ENCODE results near the gene ARHGEF16. TPM values are rescaled to one million over a fixed set of nuclear protein-coding genes. Genes with fewer than 3 reads are reported as not detected.

The ARHGEF16 gene
- total RNA-seq, 1 donor from 2014 or later, result 4.1 TPM

- no peak overlapping the region for H3K9ac ChIP-seq (ENCODE audit: low read length)
- peaks cover 3% of the 10 kb centered on the region for H3K36me3 Mint-ChIP-seq (ENCODE audit: low read depth, unreplicated experiment)
- no peaks in the 10 kb centered on the region for H3K27me3 ChIP-seq (ENCODE audit: insufficient read depth, low read length)
- no peaks in the 10 kb centered on the region for H3K9me3 ChIP-seq (ENCODE audit: insufficient read depth, low read depth, low read length)
- H2AFZ ChIP-seq (ENCODE audit: low read depth, low read length), result no peak overlapping the region
- no peak overlapping the region for H3K4me3 Mint-ChIP-seq (ENCODE audit: unreplicated experiment)
- no peak overlapping the region for H3K27ac ChIP-seq (ENCODE audit: low read depth, low read length)
- no peaks in the 10 kb centered on the region for H3K36me3 ChIP-seq (ENCODE audit: insufficient read depth, low read length)
- H4K20me1 ChIP-seq (ENCODE audit: insufficient read depth, low read length), result peaks cover 19% of the 10 kb centered on the region
- H3K4me1 Mint-ChIP-seq (ENCODE audit: low read depth, unreplicated experiment), result no peaks in the 10 kb centered on the region
- H3K4me1 ChIP-seq (ENCODE audit: insufficient read depth, low read length), result peaks cover 10% of the 10 kb centered on the region
- no peak for TF ChIP-seq EZH2 (IDR thresholded peaks at IDR 0.05; ENCODE audit: insufficient read depth, low read length)
- TF ChIP-seq, protein P1, sequence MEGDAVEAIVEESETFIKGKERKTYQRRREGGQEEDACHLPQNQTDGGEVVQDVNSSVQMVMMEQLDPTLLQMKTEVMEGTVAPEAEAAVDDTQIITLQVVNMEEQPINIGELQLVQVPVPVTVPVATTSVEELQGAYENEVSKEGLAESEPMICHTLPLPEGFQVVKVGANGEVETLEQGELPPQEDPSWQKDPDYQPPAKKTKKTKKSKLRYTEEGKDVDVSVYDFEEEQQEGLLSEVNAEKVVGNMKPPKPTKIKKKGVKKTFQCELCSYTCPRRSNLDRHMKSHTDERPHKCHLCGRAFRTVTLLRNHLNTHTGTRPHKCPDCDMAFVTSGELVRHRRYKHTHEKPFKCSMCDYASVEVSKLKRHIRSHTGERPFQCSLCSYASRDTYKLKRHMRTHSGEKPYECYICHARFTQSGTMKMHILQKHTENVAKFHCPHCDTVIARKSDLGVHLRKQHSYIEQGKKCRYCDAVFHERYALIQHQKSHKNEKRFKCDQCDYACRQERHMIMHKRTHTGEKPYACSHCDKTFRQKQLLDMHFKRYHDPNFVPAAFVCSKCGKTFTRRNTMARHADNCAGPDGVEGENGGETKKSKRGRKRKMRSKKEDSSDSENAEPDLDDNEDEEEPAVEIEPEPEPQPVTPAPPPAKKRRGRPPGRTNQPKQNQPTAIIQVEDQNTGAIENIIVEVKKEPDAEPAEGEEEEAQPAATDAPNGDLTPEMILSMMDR (IDR thresholded peaks at IDR 0.05; ENCODE audit: insufficient read depth, low read depth, low read length), result no peak
- FAIRE-seq (no peak), DNase-seq (ENCODE audit: low read depth) (no peak)
- H3K4me3 ChIP-seq (ENCODE audit: insufficient read depth, low read depth, low read length), result no peak overlapping the region
- H3K4me2 ChIP-seq (ENCODE audit: low read length), result no peak overlapping the region
- H3K27me3 Mint-ChIP-seq (ENCODE audit: low read depth, unreplicated experiment), result peaks cover 3% of the 10 kb centered on the region
- H3K79me2 ChIP-seq (ENCODE audit: insufficient read depth, low read length), result no peaks in the 10 kb centered on the region
- H3K27ac Mint-ChIP-seq (ENCODE audit: unreplicated experiment), result no peak overlapping the region
- H3K9me3 Mint-ChIP-seq (ENCODE audit: unreplicated experiment), result peaks cover 3% of the 10 kb centered on the region
These were observed 62.6 kb downstream of the ARHGEF16 start for GRCh38 chr1:3516911-3517675.

DNA sequence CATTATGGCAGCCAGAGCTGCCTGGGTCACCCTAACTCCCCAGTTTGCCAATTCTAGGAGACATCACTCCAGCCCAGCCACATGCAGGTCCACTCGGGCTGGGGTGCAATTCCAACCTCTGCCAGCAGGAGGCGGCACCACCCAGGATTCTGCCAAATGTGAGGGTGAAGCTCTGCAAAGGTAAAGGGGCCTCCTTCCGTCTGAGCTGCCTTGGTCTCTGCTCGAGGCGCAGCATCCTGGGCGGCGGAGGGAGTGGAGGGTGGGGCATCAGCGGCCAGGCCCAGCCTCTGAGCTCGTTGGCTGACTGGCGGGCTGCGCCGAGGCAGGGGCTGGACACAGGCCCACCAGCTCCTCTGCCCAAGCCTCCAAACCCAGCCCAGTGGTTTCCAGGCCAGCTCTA is 63.8 kb downstream of the ARHGEF16 start:
- no peaks in the 10 kb centered on the region for H3K36me3 Mint-ChIP-seq (ENCODE audit: low read depth, unreplicated experiment)
- no peaks in the 10 kb centered on the region for H3K9me3 ChIP-seq (ENCODE audit: insufficient read depth, low read depth, low read length)
- H3K4me3 ChIP-seq (ENCODE audit: insufficient read depth, low read depth, low read length), result no peak overlapping the region
- H3K4me1 Mint-ChIP-seq (ENCODE audit: low read depth, unreplicated experiment), result no peaks in the 10 kb centered on the region
- TF ChIP-seq, protein P1 (IDR thresholded peaks at IDR 0.05; ENCODE audit: insufficient read depth, low read depth, low read length), result peak; percentile 39
- no peak for TF ChIP-seq EZH2 (IDR thresholded peaks at IDR 0.05; ENCODE audit: insufficient read depth, low read length)
- no peak for FAIRE-seq
- DNase-seq (ENCODE audit: low read depth), result no peak
- H2AFZ ChIP-seq (ENCODE audit: low read depth, low read length), result no peak overlapping the region
- H3K9me3 Mint-ChIP-seq (ENCODE audit: unreplicated experiment), result no peaks in the 10 kb centered on the region
- no peak overlapping the region for H3K27ac Mint-ChIP-seq (ENCODE audit: unreplicated experiment)
- H3K27me3 Mint-ChIP-seq (ENCODE audit: low read depth, unreplicated experiment), result peaks cover 6% of the 10 kb centered on the region
- H3K9ac ChIP-seq (ENCODE audit: low read length), result no peak overlapping the region
- H3K4me3 Mint-ChIP-seq (ENCODE audit: unreplicated experiment), result no peak overlapping the region
- no peaks in the 10 kb centered on the region for H3K79me2 ChIP-seq (ENCODE audit: insufficient read depth, low read length)
- no peaks in the 10 kb centered on the region for H3K36me3 ChIP-seq (ENCODE audit: insufficient read depth, low read length)
- H4K20me1 ChIP-seq (ENCODE audit: insufficient read depth, low read length), result peaks cover 19% of the 10 kb centered on the region
- no peak overlapping the region for H3K4me2 ChIP-seq (ENCODE audit: low read length)
- no peaks in the 10 kb centered on the region for H3K27me3 ChIP-seq (ENCODE audit: insufficient read depth, low read length)
- H3K4me1 ChIP-seq (ENCODE audit: insufficient read depth, low read length), result peaks cover 10% of the 10 kb centered on the region
- no peak overlapping the region for H3K27ac ChIP-seq (ENCODE audit: low read depth, low read length)

- DNase-seq (ENCODE audit: low read depth) (no peak), FAIRE-seq (no peak)
- Mint-ChIP-seq H3K4me3 (ENCODE audit: unreplicated experiment) (no peak overlapping the region), H3K36me3 (ENCODE audit: low read depth, unreplicated experiment) (no peaks in the 10 kb centered on the region), H3K4me1 (ENCODE audit: low read depth, unreplicated experiment) (no peaks in the 10 kb centered on the region), H3K9me3 (ENCODE audit: unreplicated experiment) (no peaks in the 10 kb centered on the region), H3K27me3 (ENCODE audit: low read depth, unreplicated experiment) (peaks cover 7% of the 10 kb centered on the region), H3K27ac (ENCODE audit: unreplicated experiment) (no peak overlapping the region)
- Histone ChIP-seq H3K79me2 (ENCODE audit: insufficient read depth, low read length) (no peaks in the 10 kb centered on the region), H3K4me2 (ENCODE audit: low read length) (no peak overlapping the region), H3K9me3 (ENCODE audit: insufficient read depth, low read depth, low read length) (no peaks in the 10 kb centered on the region), H3K27me3 (ENCODE audit: insufficient read depth, low read length) (peaks cover 3% of the 10 kb centered on the region), H3K4me1 (ENCODE audit: insufficient read depth, low read length) (peaks cover 10% of the 10 kb centered on the region), H3K9ac (ENCODE audit: low read length) (no peak overlapping the region), H3K27ac (ENCODE audit: low read depth, low read length) (no peak overlapping the region), H3K36me3 (ENCODE audit: insufficient read depth, low read length) (no peaks in the 10 kb centered on the region), H3K4me3 (ENCODE audit: insufficient read depth, low read depth, low read length) (no peak overlapping the region), H4K20me1 (ENCODE audit: insufficient read depth, low read length) (peaks cover 21% of the 10 kb centered on the region), H2AFZ (ENCODE audit: low read depth, low read length) (no peak overlapping the region)
- TF ChIP-seq EZH2 (IDR thresholded peaks at IDR 0.05; ENCODE audit: insufficient read depth, low read length), result no peak
- TF ChIP-seq, protein P1 (IDR thresholded peaks at IDR 0.05; ENCODE audit: insufficient read depth, low read depth, low read length), result no peak
These were observed 64.3 kb downstream of the ARHGEF16 start for GRCh38 chr1:3518756-3519155.
